ENCODE data around the gene SLC9A5.

SLC9A5 gene

DNA sequence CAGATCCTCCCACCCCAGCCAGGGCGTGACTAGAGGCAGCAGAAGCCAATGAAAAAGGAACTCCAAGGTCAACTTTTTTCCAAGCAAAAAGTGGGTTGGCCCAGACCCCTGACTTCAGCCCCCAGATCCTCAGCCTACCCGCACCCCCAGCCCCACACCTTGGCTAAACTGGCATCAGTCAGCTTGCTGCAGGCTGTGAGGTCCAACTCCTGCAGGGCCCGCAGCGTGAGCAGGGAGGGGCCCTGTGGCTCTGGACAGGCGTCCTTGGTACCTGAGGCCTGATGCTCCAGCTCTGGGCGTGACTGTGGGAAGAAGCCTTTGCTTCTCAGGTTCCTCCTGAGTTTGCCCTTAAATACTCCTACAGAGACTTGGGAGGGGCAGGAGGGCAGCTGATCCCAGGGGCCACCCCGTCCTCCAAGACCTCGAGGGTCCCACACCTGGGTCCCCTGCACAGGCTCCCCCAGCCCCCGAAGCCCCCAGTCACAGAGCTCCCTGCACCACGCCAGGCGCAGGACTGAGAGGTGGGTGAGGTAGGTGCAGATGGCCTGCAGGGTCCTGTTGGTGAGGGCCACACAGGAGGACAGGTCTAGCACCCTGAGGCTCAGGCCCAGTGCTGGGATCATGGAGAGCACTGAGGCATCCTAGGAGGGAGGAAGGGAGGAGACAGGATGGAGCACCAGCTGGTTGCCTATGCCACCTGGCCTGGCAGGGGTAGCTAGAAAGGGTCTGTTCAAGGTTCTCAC lies 40.5 kb upstream of the SLC9A5 start:
- Mint-ChIP-seq H3K9me3 (no peaks in the 10 kb centered on the region), H3K4me3 (no peak overlapping the region), H3K27ac (no peak overlapping the region), H3K4me1 (ENCODE audit: low read depth) (no peaks in the 10 kb centered on the region), H3K27me3 (ENCODE audit: low read depth) (no peaks in the 10 kb centered on the region), H3K36me3 (ENCODE audit: low read depth) (peaks cover 4% of the 10 kb centered on the region)
- no peak for DNase-seq (ENCODE audit: low spot score)

DNA sequence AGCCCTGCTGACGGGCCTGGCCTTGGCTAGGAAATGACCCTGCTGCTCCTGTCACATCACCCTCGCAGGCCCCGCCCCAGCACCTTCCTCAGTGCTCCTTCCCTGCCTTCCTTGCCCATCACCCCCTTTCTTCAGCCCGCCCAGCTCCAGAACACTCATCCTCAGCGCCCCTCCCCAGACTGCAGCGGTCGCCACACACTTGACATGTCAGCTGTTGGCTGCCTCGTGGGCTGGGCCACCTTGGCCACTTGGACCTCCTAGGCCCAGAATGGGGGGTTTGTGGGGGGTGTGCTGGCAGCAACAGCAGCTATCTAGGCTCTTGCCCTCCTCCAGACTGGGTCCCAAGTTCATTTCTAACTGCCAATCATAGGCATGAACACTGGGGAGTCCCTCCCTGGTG lies 39.2 kb upstream of the SLC9A5 start:
- Mint-ChIP-seq H3K9me3 (no peaks in the 10 kb centered on the region), H3K4me1 (ENCODE audit: low read depth) (no peaks in the 10 kb centered on the region), H3K27ac (peak overlapping the region; percentile 41), H3K27me3 (ENCODE audit: low read depth) (no peaks in the 10 kb centered on the region), H3K4me3 (no peak overlapping the region), H3K36me3 (ENCODE audit: low read depth) (no peaks in the 10 kb centered on the region)
- DNase-seq (ENCODE audit: low spot score): no peak

DNA sequence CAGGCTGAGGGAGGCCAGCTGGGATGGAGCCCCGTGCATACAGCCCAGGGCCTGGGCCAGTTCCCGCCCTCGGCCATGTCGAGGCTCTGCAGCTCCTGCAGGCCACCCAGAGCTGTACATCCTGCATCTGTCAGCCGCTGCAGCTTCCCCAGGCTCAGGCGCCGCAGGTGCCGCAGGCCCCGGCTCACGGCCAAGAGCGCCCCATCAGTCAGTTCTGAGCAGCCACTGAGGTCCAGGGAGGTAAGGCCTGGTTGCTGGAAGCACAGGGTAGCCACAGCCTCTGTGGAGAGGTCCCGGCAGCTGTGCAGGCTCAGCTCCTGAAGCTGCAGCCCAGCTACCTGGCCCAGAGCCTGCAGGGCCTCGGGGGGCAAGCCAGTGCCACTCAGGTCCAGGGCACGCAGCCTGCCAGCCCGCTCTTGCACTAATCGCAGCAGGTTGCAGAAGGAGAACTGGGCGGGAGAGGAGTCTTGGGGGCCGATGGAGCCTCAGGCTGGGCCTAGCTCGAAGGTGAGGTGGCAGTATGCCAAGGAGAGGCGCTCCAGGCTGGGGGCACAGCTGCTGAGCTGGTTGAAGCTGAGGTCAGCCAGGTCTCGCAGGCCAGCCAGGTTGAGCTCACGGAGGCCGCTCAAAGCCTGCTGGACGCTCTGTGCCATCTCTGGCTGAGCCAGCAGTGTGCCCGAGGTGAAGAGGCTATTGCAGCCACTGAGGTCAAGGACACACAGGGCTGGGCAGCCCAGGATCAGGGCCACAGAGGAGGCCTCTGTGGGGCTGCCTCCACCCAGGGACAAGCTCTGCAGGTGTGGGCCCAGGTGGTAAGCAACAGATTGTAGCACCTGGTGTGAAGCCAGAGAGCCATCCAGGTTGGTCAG lies 38.5 kb upstream of the SLC9A5 start:
- H3K27ac Mint-ChIP-seq: no peak overlapping the region
- H3K4me3 Mint-ChIP-seq: no peak overlapping the region
- no peaks in the 10 kb centered on the region for H3K36me3 Mint-ChIP-seq (ENCODE audit: low read depth)
- H3K4me1 Mint-ChIP-seq (ENCODE audit: low read depth): no peaks in the 10 kb centered on the region
- DNase-seq (ENCODE audit: low spot score): no peak
- no peaks in the 10 kb centered on the region for H3K27me3 Mint-ChIP-seq (ENCODE audit: low read depth)
- no peaks in the 10 kb centered on the region for H3K9me3 Mint-ChIP-seq

DNA sequence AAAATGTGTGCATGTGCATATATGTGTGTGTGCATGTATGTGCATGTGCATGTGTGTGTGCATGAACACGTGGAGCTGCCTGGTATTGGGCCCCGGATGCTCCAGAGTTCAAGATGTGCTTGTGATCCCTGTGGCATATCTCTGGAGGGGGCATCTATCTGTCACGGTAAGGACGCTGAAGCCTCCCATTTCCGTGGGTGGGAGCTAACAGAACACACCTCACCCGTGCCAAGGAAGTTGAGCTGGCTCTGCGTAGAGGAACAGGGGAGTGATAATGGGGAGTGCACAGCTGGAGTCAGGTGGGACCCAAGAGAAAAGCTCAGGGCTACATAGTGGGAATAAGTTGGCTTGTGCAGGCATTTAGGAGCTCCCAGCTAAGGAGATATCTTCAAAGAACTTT lies 37.1 kb upstream of the SLC9A5 start:
- Mint-ChIP-seq H3K4me3 (no peak overlapping the region), H3K27me3 (ENCODE audit: low read depth) (no peaks in the 10 kb centered on the region), H3K36me3 (ENCODE audit: low read depth) (no peaks in the 10 kb centered on the region), H3K9me3 (no peaks in the 10 kb centered on the region), H3K4me1 (ENCODE audit: low read depth) (no peaks in the 10 kb centered on the region), H3K27ac (no peak overlapping the region)
- DNase-seq (ENCODE audit: low spot score): no peak

GRCh38 chr16:67212766-67213165 lies 36.0 kb upstream of the SLC9A5 start:
- H3K27ac Mint-ChIP-seq: no peak overlapping the region
- H3K27me3 Mint-ChIP-seq (ENCODE audit: low read depth): no peaks in the 10 kb centered on the region
- H3K9me3 Mint-ChIP-seq: no peaks in the 10 kb centered on the region
- H3K36me3 Mint-ChIP-seq (ENCODE audit: low read depth): no peaks in the 10 kb centered on the region
- no peak for DNase-seq (ENCODE audit: low spot score)
- no peak overlapping the region for H3K4me3 Mint-ChIP-seq
- H3K4me1 Mint-ChIP-seq (ENCODE audit: low read depth): no peaks in the 10 kb centered on the region

GRCh38 chr16:67213197-67214019 lies 35.4 kb upstream of the SLC9A5 start:
- Mint-ChIP-seq H3K27ac (no peak overlapping the region), H3K9me3 (no peaks in the 10 kb centered on the region), H3K4me1 (ENCODE audit: low read depth) (no peaks in the 10 kb centered on the region), H3K27me3 (ENCODE audit: low read depth) (no peaks in the 10 kb centered on the region), H3K4me3 (no peak overlapping the region), H3K36me3 (ENCODE audit: low read depth) (no peaks in the 10 kb centered on the region)
- DNase-seq (ENCODE audit: low spot score): no peak

DNA sequence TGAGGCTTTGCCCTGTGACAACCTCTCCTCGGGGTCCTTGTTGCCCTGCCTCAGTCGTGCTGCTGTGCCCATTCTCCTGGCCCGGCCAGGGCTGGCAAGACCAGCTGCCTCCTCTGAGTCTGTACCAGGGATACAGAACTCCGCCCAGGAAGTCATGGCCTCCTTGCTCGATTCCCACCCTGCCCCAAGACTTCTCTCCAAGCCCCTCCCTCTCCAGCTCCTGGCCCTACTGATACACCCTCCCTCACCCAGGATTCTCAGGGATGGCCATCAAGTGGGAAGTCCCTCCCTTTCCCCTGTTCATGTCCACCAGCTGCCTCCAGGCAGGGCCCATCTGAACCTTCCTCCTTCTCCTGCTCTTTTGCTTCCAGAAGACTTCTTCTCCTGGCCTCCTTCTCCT lies 33.1 kb upstream of the SLC9A5 start:
- Mint-ChIP-seq H3K36me3 (ENCODE audit: low read depth) (no peaks in the 10 kb centered on the region), H3K4me3 (no peak overlapping the region), H3K4me1 (ENCODE audit: low read depth) (no peaks in the 10 kb centered on the region), H3K9me3 (no peaks in the 10 kb centered on the region), H3K27ac (no peak overlapping the region), H3K27me3 (ENCODE audit: low read depth) (no peaks in the 10 kb centered on the region)
- no peak for DNase-seq (ENCODE audit: low spot score)

DNA sequence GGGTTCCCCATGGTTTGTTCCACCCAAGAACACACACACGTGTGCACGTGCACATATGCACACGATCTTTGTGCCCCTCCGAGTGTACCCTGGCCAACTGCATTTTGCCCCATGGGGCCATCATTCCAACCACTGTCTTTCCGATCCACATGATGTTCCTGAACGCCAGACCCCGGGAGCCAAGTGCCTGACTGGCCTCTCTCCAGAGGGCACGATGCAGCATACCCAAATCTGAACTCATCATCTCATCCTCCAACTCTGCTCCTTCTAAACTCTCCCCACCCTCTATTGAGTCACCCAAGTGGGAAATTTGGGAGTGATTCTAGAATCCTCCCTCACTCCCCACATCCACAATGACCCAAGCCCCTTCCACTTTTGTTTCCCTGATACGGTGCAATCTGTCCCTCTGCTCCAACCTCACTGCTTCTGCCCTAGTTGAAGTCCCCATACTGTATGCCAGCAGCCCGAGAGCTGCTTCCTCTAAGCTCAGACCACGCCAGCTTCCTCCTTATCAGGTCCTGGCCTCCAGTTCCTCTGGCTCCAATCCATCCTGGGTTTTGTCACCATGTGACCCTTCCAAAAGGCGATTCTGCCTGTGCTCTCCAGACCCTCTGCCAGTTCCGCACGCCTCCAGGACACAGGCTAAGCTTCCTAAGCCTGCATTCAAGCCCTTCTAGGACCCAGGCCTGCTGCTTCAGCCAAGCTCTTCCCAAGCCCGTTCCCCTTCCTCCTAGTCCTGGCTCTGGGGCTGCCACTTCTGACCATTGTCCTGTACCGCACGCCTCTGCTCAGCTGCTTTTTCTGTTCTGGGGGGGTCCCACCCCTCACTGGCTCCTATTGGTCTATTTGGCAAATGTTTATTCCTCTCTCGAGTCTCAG lies 31.9 kb upstream of the SLC9A5 start:
- Mint-ChIP-seq H3K27ac (no peak overlapping the region), H3K9me3 (no peaks in the 10 kb centered on the region), H3K36me3 (ENCODE audit: low read depth) (no peaks in the 10 kb centered on the region), H3K4me1 (ENCODE audit: low read depth) (no peaks in the 10 kb centered on the region), H3K27me3 (ENCODE audit: low read depth) (no peaks in the 10 kb centered on the region), H3K4me3 (no peak overlapping the region)
- DNase-seq (ENCODE audit: low spot score): no peak

GRCh38 chr16:67223992-67224391 lies 24.8 kb upstream of the SLC9A5 start:
- Mint-ChIP-seq H3K27ac (peak overlapping the region; percentile 19), H3K4me3 (peak overlapping the region; percentile 22), H3K36me3 (ENCODE audit: low read depth) (peaks cover 12% of the 10 kb centered on the region), H3K27me3 (ENCODE audit: low read depth) (no peaks in the 10 kb centered on the region), H3K4me1 (ENCODE audit: low read depth) (peaks cover 42% of the 10 kb centered on the region), H3K9me3 (no peaks in the 10 kb centered on the region)
- DNase-seq (ENCODE audit: low spot score): no peak

DNA sequence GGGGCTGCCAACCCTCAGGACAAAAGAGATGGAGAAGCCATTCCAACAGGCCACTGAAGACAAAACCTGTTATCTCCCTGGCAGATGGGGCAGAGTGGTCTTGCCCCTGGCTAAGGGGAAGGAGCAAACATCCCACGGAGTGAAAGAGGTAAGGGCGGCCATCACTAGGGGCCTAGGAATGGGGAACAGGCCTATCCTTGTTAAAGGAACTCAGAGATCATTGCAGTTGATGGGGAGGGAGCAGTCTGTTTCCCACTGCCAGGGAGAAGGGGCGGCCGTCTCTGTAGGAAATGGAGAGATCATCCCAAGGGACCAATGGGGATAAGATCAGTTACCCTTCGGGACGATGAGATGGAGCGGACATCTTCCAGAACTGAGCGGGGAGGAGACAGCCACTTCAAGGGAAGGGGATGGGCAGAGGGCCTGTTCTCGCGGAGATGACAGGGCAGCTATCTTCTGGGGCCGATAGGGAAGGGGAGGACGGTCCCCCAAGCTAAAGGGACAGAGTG lies 22.4 kb upstream of the SLC9A5 start:
- H3K4me3 Mint-ChIP-seq: peak overlapping the region; percentile 99
- H3K27ac Mint-ChIP-seq: peak overlapping the region; percentile 98
- no peak for DNase-seq (ENCODE audit: low spot score)
- H3K27me3 Mint-ChIP-seq (ENCODE audit: low read depth): no peaks in the 10 kb centered on the region
- peaks cover 42% of the 10 kb centered on the region for H3K4me1 Mint-ChIP-seq (ENCODE audit: low read depth)
- no peaks in the 10 kb centered on the region for H3K9me3 Mint-ChIP-seq
- H3K36me3 Mint-ChIP-seq (ENCODE audit: low read depth): peaks cover 23% of the 10 kb centered on the region

DNA sequence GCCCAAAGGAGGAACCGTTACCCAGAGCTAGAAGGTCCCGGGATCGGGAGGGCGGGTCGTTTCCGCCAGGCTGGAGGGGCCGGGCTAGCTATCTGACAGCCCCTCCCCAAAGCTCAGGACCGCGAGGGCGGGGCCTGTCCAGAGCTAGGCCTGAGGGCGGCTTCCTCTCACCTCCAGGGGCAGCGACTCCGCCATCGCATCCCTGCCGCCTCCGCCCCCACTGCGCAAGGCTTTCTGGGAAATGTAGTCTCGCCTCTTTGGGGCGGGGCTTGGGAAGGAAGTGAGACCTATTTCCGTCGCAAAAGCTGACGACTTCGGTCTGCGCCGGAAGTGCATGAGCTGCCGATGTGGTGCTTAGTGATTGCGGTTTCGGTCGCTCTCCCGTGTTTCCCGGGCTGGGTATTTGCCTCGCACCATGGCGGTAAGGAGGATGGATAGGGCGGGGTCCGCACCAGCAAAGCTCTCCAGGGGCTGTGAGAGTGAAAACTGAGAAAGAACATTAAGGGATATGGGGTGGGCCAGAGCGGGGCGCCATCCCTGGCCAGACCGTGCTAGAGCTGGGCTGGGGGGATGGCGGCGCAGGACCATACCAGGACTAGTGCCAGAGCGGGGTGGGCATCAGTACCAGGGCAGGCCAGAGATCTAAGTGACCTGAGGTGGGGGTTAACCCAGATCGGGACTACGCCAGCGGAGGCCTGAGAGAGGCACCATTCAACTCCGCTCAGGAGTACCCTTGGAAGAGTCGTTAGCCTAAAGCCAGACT lies 21.8 kb upstream of the SLC9A5 start, which contains the start of gene TMEM208:
TMEM208 (plus strand) TSS at position 327 of the 763 bp plus-strand sequence; CDS start at position 416, 89 bp downstream.
- H3K27ac Mint-ChIP-seq: peak within 1 kb of the TSS; percentile 98
- peak; percentile 99 for DNase-seq (ENCODE audit: low spot score)
- peak within 1 kb of the TSS; percentile 99 for H3K4me3 Mint-ChIP-seq
- H3K27me3 Mint-ChIP-seq (ENCODE audit: low read depth): no peaks in the 10 kb centered on the region
- H3K36me3 Mint-ChIP-seq (ENCODE audit: low read depth): peaks cover 28% of the 10 kb centered on the region
- no peaks in the 10 kb centered on the region for H3K9me3 Mint-ChIP-seq
- peaks cover 42% of the 10 kb centered on the region for H3K4me1 Mint-ChIP-seq (ENCODE audit: low read depth)

- H3K27me3 Mint-ChIP-seq (ENCODE audit: low read depth): no peaks in the 10 kb centered on the region
- peak overlapping the region; percentile 98 for H3K27ac Mint-ChIP-seq
- peaks cover 42% of the 10 kb centered on the region for H3K4me1 Mint-ChIP-seq (ENCODE audit: low read depth)
- peak overlapping the region; percentile 99 for H3K4me3 Mint-ChIP-seq
- H3K36me3 Mint-ChIP-seq (ENCODE audit: low read depth): peaks cover 28% of the 10 kb centered on the region
- H3K9me3 Mint-ChIP-seq: no peaks in the 10 kb centered on the region
- no peak for DNase-seq (ENCODE audit: low spot score)
Measured at GRCh38 chr16:67227567-67227921, 21.2 kb upstream of the SLC9A5 start.
